Large intestine (tissue), 12 donors: Measurements from ENCODE around the gene ARSG. TPM values are rescaled to one million over a fixed set of nuclear protein-coding genes. Genes with fewer than 3 reads are reported as not detected.
A peak's percentile ranks its signal among the peaks of the same experiment; 100 is the strongest.
"Not testable (repeated sequence)": the region's sequence is repeated elsewhere in the genome, so short reads cannot be mapped to it uniquely, and the experiment has no call there.

Experiments
- DNase-seq, 2 donors: peaks; one replicate each; pipeline versions ENCODE4 v3.0.0 to v3.0.0-alpha.2; 2013
- H3K27ac ChIP-seq: one replicate; pipeline ENCODE4 v1.5.1; 2013; ENCODE audit warnings: low read length
- H3K27me3 ChIP-seq: 2 replicates; pipeline ENCODE4 v1.6.1; 2013; ENCODE audit warnings: low read length; ENCODE audit not compliant: control insufficient read depth, insufficient read depth
- H3K36me3 ChIP-seq: 2 replicates; pipeline ENCODE4 v1.6.1; 2013; ENCODE audit warnings: low read length; ENCODE audit not compliant: control insufficient read depth, insufficient read depth
- H3K4me1 ChIP-seq: one replicate; pipeline ENCODE4 v1.6.1; 2013; ENCODE audit warnings: low read length; ENCODE audit not compliant: control insufficient read depth, insufficient read depth
- H3K4me3 ChIP-seq: one replicate; pipeline ENCODE4 v1.5.1; 2013; ENCODE audit warnings: low read length
- H3K9me3 ChIP-seq: one replicate; pipeline ENCODE4 v1.6.1; 2013; ENCODE audit warnings: mild to moderate bottlenecking, low read depth, low read length, moderate library complexity; ENCODE audit not compliant: control insufficient read depth
- WGBS: methylation state at CpG from one replicate; pipeline ENCODE4 v1.1.5; 2013; ENCODE audit warnings: low lambda C conversion rate; ENCODE audit not compliant: insufficient coverage; 5-methylcytosine and 5-hydroxymethylcytosine counted together
- long read RNA-seq, 11 donors: transcript quantifications; one replicate each; lab custom pipeline, GENCODE V29; 2026
- polyA plus RNA-seq: library from polyadenylated mRNA; unstranded; fragments of 120-200 nt; gene quantifications from one replicate; pipeline ENCODE4 v1.2.1, GENCODE V29; 2013

Gene ARSG
- polyA plus RNA-seq, result 1.3 TPM
- long read RNA-seq, donor 1, full-length matches to known transcripts, result 1 of 1 reads
- long read RNA-seq, donor 1, partial matches to known transcripts, result 0 of 1 reads
- long read RNA-seq, donor 1, other reads (novel, unspliced or antisense), result 0 of 1 reads
- long read RNA-seq, donor 2, result 0 reads
- long read RNA-seq, donor 3, result 0 reads
- long read RNA-seq, donor 4, result 0 reads
- long read RNA-seq, donor 5, result 0 reads
- long read RNA-seq, donor 6, result 0 reads
- long read RNA-seq, donor 7, result 0 reads
- long read RNA-seq, donor 8, result 0 reads
- long read RNA-seq, donor 9, result 0 reads
- long read RNA-seq, donor 10, result 0 reads
- long read RNA-seq, donor 11, result 0 reads

DNA sequence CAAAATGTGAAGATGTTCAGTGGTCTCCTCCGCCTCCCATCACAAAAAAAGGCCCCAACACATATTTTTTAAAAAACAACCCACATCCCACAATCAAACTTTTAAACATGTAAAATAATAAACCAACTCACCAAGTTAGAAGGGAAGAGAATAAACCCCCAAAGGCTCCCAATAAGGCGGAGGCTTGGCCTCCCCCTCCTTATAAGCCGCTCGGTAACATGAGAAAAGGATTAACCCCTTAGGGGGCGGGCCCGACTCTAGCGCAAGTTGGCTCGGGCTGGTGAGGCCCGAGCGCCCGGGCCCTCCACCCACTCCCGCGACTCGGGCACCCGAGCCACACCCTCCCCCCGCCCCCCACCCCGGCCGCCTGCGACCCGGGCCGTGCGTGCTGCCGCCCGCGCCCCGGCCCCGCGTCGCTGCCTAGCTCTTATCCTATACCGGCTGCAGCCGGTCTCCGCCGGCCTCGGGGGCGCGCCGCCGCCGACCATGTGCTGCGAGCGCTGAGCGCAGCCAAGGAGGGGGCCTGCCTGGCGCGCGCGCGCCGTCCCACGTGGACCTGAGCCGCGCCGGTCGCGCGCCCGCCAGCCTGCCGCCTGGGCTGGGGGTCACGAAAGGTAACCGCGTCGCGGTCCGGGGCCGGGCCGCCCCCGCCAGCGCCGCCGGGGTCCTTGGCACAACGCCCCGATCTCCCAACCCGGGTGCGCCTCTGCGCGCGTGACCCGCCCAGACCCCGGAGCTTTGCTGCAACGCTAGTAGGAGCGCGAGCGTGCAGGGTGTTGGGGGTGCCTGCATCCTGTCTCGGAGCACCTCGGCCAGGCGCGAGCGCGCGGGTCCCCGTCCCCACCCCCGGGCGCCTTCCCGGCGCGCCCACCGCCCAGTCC lies at the start of gene ARSG, which contains the start of gene SLC16A6:
ARSG (plus strand) TSS at position 541 of the 881 bp plus-strand sequence. CDS start 15,999 bp downstream, outside the sequence.
SLC16A6 (minus strand) TSS at position 173 of the 881 bp plus-strand sequence. CDS start 12,807 bp downstream, outside the sequence.
- peak; percentile 45 to 54 for DNase-seq
- no peaks in the 10 kb centered on the region for H3K36me3 ChIP-seq
- H3K9me3 ChIP-seq, result peaks cover 3% of the 10 kb centered on the region
- H3K27ac ChIP-seq, result peak within 1 kb of the TSS; percentile 26
- no CpG with 5 or more reads among the region's 96 CpGs for WGBS
- H3K4me1 ChIP-seq, result no peaks in the 10 kb centered on the region
- peak within 1 kb of the TSS; percentile 32 for H3K4me3 ChIP-seq
- peaks cover 65% of the 10 kb centered on the region for H3K27me3 ChIP-seq

DNA sequence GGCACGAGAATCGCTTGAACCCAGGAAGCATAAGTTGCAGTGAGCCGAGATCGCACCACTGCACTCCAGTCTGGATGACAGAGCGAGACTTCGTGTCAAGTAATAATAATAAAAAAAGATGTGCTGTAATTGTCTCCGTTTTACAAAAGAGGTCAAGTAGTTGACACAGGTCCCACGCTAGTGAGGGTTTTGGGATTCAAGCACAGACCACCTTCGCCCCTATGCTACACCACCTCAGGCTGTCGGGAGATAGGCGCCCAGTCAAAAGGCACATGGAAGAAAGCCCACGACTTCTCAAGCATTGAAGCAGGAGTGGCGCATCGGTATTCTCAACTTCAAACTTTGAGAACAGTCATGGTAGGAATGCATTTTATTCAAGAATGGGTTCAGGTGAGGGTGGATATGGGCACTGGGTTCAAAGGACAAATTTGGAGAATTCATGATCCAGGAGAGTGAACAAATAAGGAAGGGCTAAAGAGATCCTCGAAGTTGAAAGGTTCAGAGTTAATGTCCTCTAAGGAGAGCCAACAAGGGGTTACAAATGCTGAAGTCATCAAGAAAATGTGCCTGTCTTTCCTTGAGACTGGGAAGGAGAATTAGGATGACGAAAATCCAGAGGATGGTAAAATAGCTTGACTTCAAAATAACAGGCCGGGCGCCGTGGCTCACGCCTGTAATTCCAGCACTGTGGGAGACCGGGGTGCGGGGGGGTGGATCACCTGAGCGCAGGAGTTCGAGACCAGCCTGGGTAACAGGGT lies 44.8 kb upstream of the ARSG start:
- WGBS, result 91% methylated on average over 7 of the region's 24 CpGs
- DNase-seq, result peak in 1 of 2 donors; percentile 8
- no peak overlapping the region for H3K27ac ChIP-seq

DNA sequence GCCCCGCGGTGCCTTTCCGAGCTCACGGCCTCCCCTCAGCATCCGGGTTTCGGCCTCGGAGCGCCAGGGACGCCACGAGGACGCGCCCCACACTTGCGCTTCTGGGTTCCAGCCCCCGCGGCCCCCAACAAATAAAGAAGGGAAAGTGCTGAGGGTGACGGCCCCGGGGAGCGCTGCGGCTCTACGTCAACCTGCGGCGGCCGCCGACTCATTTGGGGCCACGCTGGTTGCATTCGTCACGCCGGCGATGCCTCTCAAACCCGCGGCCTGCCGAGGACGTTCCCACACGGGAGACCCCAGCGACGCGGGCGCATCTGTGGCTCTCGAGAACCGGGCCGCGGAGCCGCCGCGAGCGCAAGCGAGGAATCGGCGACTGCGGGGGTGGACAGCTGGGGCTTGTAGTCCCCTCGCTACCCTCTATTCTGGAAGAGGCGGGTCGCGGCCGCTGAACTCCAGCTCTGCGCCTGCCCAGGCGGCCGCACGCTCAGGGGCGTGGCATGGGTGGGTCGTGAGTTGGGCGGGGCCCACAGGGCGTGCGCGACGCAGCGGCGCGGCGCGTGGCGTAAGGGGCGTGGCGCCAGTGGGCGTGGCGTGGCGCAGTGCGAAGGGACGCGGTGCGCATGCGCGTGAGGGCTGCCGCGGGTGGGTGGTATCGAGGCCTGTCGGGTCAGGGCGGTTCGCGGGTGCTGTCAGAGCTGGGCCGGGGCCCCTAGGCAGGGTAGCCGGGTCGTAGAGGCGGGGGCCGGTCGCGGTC lies 43.7 kb upstream of the ARSG start, which contains the start of gene AMZ2:
AMZ2 (plus strand) TSS at position 599 of the 754 bp plus-strand sequence. CDS start 2,145 bp downstream, outside the sequence.
- WGBS, result no CpG with 5 or more reads among the region's 97 CpGs
- peak; percentile 96 to 97 for DNase-seq
- H3K36me3 ChIP-seq, result peaks cover 3% of the 10 kb centered on the region
- no peaks in the 10 kb centered on the region for H3K27me3 ChIP-seq
- H3K4me3 ChIP-seq, result peak within 1 kb of the TSS; percentile 98
- H3K9me3 ChIP-seq, result no peaks in the 10 kb centered on the region
- peak within 1 kb of the TSS; percentile 98 for H3K27ac ChIP-seq
- peaks cover 6% of the 10 kb centered on the region for H3K4me1 ChIP-seq

More for the DNA sequence above, 44.8 kb upstream of the ARSG start:
- H3K4me1 ChIP-seq, result peaks cover 6% of the 10 kb centered on the region
- H3K27me3 ChIP-seq, result no peaks in the 10 kb centered on the region
- H3K9me3 ChIP-seq, result no peaks in the 10 kb centered on the region
- H3K4me3 ChIP-seq, result no peak overlapping the region
- H3K36me3 ChIP-seq, result peaks cover 3% of the 10 kb centered on the region

DNA sequence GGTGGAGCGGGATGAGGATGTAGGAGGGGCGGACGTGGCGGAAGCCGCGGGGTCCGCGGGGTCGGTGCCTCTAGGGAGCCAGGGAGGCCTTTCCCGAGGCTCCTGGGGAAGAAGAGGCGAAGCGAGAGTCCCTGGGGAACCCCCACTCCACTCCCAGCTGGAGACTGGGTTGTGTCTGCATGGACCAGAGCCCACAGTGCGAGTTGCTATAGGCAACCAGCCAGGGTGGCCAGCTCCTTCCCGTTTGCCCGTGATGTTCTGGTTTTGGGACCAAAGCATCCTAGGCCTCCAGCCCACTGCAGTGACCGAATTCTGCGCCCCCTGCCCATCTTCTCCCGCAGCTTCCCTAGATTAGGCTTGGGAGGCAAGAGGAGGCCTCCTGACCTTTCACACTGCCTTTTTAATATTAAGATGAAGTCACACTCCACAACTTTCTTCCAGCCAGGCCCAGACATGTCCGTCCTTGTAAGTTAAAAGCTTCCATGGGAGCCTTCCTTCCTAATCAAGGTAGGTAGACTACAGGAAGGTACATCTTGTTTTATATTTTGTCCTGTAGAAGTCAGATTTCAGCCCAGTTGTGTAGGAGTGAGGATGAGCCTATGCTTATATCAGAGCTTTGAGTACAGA lies 43.0 kb upstream of the ARSG start:
- Histone ChIP-seq H3K4me1 (peaks cover 6% of the 10 kb centered on the region), H3K9me3 (no peaks in the 10 kb centered on the region), H3K27ac (peak overlapping the region; percentile 98), H3K4me3 (peak overlapping the region; percentile 98), H3K36me3 (peaks cover 3% of the 10 kb centered on the region), H3K27me3 (no peaks in the 10 kb centered on the region)
- no peak for DNase-seq
- WGBS, result no CpG with 5 or more reads among the region's 19 CpGs

DNA sequence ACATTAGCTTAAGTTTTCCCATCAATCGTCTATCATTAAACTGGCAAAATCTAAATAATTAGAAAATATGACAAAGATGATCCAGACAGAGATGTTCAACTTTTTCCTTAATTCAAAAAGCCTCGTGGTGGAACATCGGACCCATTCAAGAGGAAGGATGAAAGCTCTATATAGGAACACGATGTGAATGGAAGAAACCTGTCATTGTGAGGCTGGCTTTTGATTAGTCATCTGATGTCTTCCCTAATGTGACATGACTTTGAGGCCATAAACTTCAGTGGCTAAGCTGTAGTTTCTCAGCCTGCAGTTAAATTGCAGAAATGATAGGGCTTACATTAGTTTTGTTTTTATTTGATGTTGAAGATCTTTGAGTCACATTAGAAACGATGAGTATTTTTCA lies 42.4 kb upstream of the ARSG start:
- DNase-seq, result no peak
- Histone ChIP-seq H3K4me3 (no peak overlapping the region), H3K4me1 (peaks cover 6% of the 10 kb centered on the region), H3K27ac (no peak overlapping the region), H3K27me3 (no peaks in the 10 kb centered on the region), H3K9me3 (no peaks in the 10 kb centered on the region), H3K36me3 (peaks cover 3% of the 10 kb centered on the region)
- WGBS, result 100% methylated on average over 1 of the region's 5 CpGs

DNA sequence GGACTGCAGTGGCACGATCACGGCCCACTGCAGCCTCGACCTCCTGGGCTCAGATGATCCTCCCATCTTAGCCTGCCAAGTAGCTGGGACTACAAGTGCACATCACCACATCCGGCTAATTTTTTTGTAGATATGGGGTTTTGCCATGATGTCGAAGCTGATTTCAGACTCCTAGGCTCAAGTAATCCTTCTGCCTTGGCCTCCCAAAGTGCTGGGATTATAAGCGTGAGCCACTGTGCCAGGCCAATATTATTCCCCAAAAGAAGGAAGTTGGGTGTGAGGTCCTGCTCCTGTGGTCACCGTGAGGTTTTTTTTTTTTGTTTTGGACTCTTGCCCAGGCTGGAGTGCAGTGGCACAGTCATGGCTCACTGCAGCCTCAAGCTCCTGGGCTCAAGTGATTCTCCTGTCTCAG lies 41.9 kb upstream of the ARSG start:
- H3K4me3 ChIP-seq, result no peak overlapping the region
- peaks cover 6% of the 10 kb centered on the region for H3K4me1 ChIP-seq
- peaks cover 3% of the 10 kb centered on the region for H3K36me3 ChIP-seq
- no peaks in the 10 kb centered on the region for H3K27me3 ChIP-seq
- WGBS, result no CpG with 5 or more reads among the region's 7 CpGs
- no peaks in the 10 kb centered on the region for H3K9me3 ChIP-seq
- no peak for DNase-seq
- no peak overlapping the region for H3K27ac ChIP-seq

DNA sequence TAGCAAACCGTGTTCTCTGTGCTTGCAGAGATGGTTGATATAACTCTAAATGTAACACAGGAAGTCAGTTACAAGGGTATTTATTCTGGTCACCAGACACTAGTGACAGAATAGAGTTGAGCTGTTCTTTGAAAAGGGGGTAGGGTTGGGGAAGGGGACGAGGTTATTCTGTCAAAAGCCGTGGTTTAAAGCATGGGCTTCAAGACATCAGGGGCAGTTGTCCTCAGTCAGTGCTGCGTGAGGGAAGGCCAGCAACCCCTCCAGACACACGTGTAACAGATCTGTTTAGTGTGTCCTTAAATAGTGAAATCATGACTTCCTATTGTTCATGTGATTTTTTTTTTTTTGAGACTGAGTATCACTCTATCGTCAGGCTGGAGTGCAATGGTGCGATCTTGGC lies 37.9 kb upstream of the ARSG start:
- H3K27me3 ChIP-seq, H3K27ac ChIP-seq, H3K4me3 ChIP-seq, DNase-seq, H3K9me3 ChIP-seq: not testable (repeated sequence)
- Histone ChIP-seq H3K36me3 (peaks cover 13% of the 10 kb centered on the region), H3K4me1 (peaks cover 10% of the 10 kb centered on the region)
- no CpG with 5 or more reads among the region's 7 CpGs for WGBS

DNA sequence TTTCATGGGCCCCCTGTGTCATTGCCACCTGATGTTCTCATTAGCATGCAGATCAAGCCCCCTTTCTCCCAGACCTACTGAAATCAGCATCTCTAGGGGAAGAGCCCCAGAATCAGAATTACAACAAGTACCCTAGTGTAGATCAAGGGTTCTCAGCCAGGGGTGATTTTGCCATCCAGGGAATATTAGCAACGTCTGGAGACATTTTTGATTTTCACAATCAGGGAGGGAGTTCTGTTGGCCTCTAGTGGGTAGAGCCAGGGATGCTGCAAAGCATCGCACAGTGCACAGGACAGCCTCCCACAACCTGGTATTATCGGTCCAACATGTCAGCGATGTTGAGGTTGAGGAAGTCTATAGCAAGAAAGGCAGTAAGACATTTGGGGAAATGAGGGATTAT lies 36.1 kb upstream of the ARSG start:
- no peaks in the 10 kb centered on the region for H3K27me3 ChIP-seq
- peaks cover 7% of the 10 kb centered on the region for H3K4me1 ChIP-seq
- H3K9me3 ChIP-seq, result no peaks in the 10 kb centered on the region
- DNase-seq, result no peak
- 100% methylated on average over 1 of the region's 4 CpGs for WGBS
- no peak overlapping the region for H3K27ac ChIP-seq
- no peak overlapping the region for H3K4me3 ChIP-seq
- peaks cover 12% of the 10 kb centered on the region for H3K36me3 ChIP-seq
